ENCODE data around the gene BABAM2. TPM values are rescaled to one million over a fixed set of nuclear protein-coding genes. Genes with fewer than 3 reads are reported as not detected.

BABAM2 gene
- total and polyA plus RNA-seq, 10 of the 15 experiments (the other 5 are each of a cell fraction or from before 2014, with no cell fraction given), result 30.7 to 59.9 (median 44.5) TPM

DNA sequence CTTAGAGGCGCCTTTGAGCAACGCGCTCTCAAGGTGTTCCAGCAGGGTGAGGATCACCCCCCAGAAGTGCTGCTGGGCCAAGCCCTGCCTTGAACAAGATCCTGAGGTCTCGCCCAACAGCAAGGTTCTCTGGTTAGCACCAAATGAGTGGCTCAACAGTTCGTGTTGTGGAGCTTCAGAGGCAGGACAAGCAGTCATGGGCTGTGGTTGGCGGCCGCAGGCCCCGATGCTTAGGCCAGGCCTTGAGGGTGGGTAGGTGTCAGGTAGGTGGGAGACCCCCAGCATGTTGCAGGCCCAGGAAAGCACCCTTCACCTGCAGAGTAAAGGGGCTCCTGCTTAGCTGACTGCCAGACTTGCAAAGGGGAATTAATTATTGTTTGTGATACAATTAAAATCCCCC lies 431.9 kb downstream of the BABAM2 start:
- H3K27ac ChIP-seq (ENCODE audit: control insufficient read depth, insufficient read depth), result no peak overlapping the region
- intact Hi-C loops (cut with micrococcal nuclease; ENCODE audit: unreplicated experiment), result no loop called here
- no peak overlapping the region for H3K4me3 ChIP-seq
- H3K9ac ChIP-seq (ENCODE audit: control insufficient read depth, insufficient read depth, low read length), result no peak overlapping the region
- FAIRE-seq (no peak), ATAC-seq (no peak), DNase-seq (ENCODE audit: low read depth, low spot score) (no peak)
- no peaks in the 10 kb centered on the region for H3K9me3 ChIP-seq (replicated peaks; ENCODE audit: control insufficient read depth, insufficient read depth, low read length)
- H3K79me2 ChIP-seq (ENCODE audit: control insufficient read depth, insufficient read depth, low read length), result no peaks in the 10 kb centered on the region
- TF ChIP-seq SRF (IDR thresholded peaks at IDR 0.05; ENCODE audit: low read depth in 2 of 2, low read length in 2 of 2) (no peak), POLR2AphosphoS5 (IDR thresholded peaks at IDR 0.05; ENCODE audit: low read length) (no peak)
- TF ChIP-seq, protein P1, sequence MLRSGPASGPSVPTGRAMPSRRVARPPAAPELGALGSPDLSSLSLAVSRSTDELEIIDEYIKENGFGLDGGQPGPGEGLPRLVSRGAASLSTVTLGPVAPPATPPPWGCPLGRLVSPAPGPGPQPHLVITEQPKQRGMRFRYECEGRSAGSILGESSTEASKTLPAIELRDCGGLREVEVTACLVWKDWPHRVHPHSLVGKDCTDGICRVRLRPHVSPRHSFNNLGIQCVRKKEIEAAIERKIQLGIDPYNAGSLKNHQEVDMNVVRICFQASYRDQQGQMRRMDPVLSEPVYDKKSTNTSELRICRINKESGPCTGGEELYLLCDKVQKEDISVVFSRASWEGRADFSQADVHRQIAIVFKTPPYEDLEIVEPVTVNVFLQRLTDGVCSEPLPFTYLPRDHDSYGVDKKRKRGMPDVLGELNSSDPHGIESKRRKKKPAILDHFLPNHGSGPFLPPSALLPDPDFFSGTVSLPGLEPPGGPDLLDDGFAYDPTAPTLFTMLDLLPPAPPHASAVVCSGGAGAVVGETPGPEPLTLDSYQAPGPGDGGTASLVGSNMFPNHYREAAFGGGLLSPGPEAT (IDR thresholded peaks at IDR 0.05; ENCODE audit: low read depth), result no peak
- H3K36me3 ChIP-seq (ENCODE audit: control insufficient read depth in 2 of 2, insufficient read depth in 2 of 2, low read length in 1 of 2), result no peaks in the 10 kb centered on the region; a peak in 1 of 4 replicates
- CTCF ChIA-PET, result no interaction called here
- SMC1A ChIA-PET (ENCODE audit: uncharacterized antibody, unreplicated experiment), result no interaction called here
- RAD21 ChIA-PET (ENCODE audit: unreplicated experiment), result no interaction called here
- H3K4me1 ChIP-seq (ENCODE audit: control insufficient read depth, insufficient read depth, low read length), result peaks cover 8% of the 10 kb centered on the region
- BruUV-seq (replicated peaks), result no TSS peak
- in situ Hi-C loops (cut with MboI), result no loop called here
- 88% methylated on average over 8 of the region's 8 CpGs for WGBS (ENCODE audit: insufficient coverage, insufficient replicate concordance, low lambda C conversion rate, missing lambda C conversion rate)
- POLR2A ChIA-PET, result no interaction called here
- no peak overlapping the region for H3K4me2 ChIP-seq (ENCODE audit: control insufficient read depth, insufficient read depth)
- H3K27me3 ChIP-seq (replicated peaks in 1 of 2; ENCODE audit: control insufficient read depth in 2 of 2, insufficient read depth in 2 of 2, low read length in 1 of 2), result no peaks in the 10 kb centered on the region
- H4K20me1 ChIP-seq (ENCODE audit: control insufficient read depth, insufficient read depth), result no peaks in the 10 kb centered on the region; the same call in 1 of the 2 replicates
- no peak overlapping the region for H2AFZ ChIP-seq (ENCODE audit: control insufficient read depth, low read depth, low read length)

DNA sequence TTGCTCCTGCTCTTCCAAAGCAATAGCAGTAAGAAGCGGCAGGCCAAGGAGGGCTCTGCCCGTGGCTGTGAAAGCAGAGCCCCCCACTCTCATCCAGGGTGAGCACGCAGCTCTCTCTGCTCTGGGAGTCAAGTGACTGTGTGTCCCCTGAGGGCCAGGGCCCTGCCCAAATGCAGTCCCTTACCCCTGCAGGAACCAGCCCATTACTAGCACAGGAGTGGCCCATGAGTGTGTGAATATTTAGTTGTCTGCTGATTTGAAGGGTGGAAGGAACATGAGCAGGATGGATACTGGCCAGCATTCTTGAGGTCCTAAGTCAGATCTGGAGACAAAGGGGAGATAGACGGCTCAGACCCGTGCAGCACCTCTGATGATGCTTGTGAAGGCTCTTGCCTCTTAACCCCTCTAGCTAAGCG lies 432.5 kb downstream of the BABAM2 start:
- no peak for FAIRE-seq
- intact Hi-C loops (cut with micrococcal nuclease; ENCODE audit: unreplicated experiment), result no loop called here
- H3K36me3 ChIP-seq (ENCODE audit: control insufficient read depth in 2 of 2, insufficient read depth in 2 of 2, low read length in 1 of 2), result no peaks in the 10 kb centered on the region; a peak in 1 of 4 replicates
- H3K9ac ChIP-seq (ENCODE audit: control insufficient read depth, insufficient read depth, low read length), result no peak overlapping the region
- no peak overlapping the region for H3K27ac ChIP-seq (ENCODE audit: control insufficient read depth, insufficient read depth)
- ChIA-PET POLR2A (no interaction called here), SMC1A (ENCODE audit: uncharacterized antibody, unreplicated experiment) (no interaction called here), CTCF (no interaction called here), RAD21 (ENCODE audit: unreplicated experiment) (no interaction called here)
- 78% methylated on average over 6 of the region's 6 CpGs for WGBS (ENCODE audit: insufficient coverage, insufficient replicate concordance, low lambda C conversion rate, missing lambda C conversion rate)
- ATAC-seq, result no peak
- H3K4me1 ChIP-seq (ENCODE audit: control insufficient read depth, insufficient read depth, low read length), result peaks cover 13% of the 10 kb centered on the region
- H4K20me1 ChIP-seq (ENCODE audit: control insufficient read depth, insufficient read depth), result no peaks in the 10 kb centered on the region; the same call in 1 of the 2 replicates
- no TSS peak for BruUV-seq (replicated peaks)
- H3K27me3 ChIP-seq (replicated peaks in 1 of 2; ENCODE audit: control insufficient read depth in 2 of 2, insufficient read depth in 2 of 2, low read length in 1 of 2), result no peaks in the 10 kb centered on the region
- no peak for DNase-seq (ENCODE audit: low read depth, low spot score)
- H2AFZ ChIP-seq (ENCODE audit: control insufficient read depth, low read depth, low read length), result no peak overlapping the region
- no peaks in the 10 kb centered on the region for H3K79me2 ChIP-seq (ENCODE audit: control insufficient read depth, insufficient read depth, low read length)
- in situ Hi-C loops (cut with MboI), result no loop called here
- no peak overlapping the region for H3K4me2 ChIP-seq (ENCODE audit: control insufficient read depth, insufficient read depth)
- no peak overlapping the region for H3K4me3 ChIP-seq
- no peaks in the 10 kb centered on the region for H3K9me3 ChIP-seq (replicated peaks; ENCODE audit: control insufficient read depth, insufficient read depth, low read length)
- TF ChIP-seq IRF4 (IDR thresholded peaks at IDR 0.05; ENCODE audit: low read depth, low read length) (no peak), CREM (IDR thresholded peaks at IDR 0.05; ENCODE audit: low read depth) (no peak), HDGF (IDR thresholded peaks at IDR 0.05) (no peak), MYC (IDR thresholded peaks at IDR 0.05; ENCODE audit: insufficient read depth, insufficient read length, insufficient replicate concordance, low read length, severe bottlenecking) (no peak), ZNF217 (IDR thresholded peaks at IDR 0.05) (no peak), ATF7 (IDR thresholded peaks at IDR 0.05; ENCODE audit: low read depth) (no peak), SIN3A (IDR thresholded peaks at IDR 0.05; ENCODE audit: low read depth, low read length) (no peak), POU2F2 (IDR thresholded peaks at IDR 0.05; ENCODE audit: borderline replicate concordance, low read depth, low read length) (no peak)
- TF ChIP-seq, protein P2, sequence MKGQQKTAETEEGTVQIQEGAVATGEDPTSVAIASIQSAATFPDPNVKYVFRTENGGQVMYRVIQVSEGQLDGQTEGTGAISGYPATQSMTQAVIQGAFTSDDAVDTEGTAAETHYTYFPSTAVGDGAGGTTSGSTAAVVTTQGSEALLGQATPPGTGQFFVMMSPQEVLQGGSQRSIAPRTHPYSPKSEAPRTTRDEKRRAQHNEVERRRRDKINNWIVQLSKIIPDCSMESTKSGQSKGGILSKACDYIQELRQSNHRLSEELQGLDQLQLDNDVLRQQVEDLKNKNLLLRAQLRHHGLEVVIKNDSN (IDR thresholded peaks at IDR 0.05; ENCODE audit: borderline replicate concordance, extremely low read length, insufficient read depth, low read depth, low read length), result no peak
- TF ChIP-seq, protein P3, sequence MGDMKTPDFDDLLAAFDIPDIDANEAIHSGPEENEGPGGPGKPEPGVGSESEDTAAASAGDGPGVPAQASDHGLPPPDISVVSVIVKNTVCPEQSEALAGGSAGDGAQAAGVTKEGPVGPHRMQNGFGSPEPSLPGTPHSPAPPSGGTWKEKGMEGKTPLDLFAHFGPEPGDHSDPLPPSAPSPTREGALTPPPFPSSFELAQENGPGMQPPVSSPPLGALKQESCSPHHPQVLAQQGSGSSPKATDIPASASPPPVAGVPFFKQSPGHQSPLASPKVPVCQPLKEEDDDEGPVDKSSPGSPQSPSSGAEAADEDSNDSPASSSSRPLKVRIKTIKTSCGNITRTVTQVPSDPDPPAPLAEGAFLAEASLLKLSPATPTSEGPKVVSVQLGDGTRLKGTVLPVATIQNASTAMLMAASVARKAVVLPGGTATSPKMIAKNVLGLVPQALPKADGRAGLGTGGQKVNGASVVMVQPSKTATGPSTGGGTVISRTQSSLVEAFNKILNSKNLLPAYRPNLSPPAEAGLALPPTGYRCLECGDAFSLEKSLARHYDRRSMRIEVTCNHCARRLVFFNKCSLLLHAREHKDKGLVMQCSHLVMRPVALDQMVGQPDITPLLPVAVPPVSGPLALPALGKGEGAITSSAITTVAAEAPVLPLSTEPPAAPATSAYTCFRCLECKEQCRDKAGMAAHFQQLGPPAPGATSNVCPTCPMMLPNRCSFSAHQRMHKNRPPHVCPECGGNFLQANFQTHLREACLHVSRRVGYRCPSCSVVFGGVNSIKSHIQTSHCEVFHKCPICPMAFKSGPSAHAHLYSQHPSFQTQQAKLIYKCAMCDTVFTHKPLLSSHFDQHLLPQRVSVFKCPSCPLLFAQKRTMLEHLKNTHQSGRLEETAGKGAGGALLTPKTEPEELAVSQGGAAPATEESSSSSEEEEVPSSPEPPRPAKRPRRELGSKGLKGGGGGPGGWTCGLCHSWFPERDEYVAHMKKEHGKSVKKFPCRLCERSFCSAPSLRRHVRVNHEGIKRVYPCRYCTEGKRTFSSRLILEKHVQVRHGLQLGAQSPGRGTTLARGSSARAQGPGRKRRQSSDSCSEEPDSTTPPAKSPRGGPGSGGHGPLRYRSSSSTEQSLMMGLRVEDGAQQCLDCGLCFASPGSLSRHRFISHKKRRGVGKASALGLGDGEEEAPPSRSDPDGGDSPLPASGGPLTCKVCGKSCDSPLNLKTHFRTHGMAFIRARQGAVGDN (IDR thresholded peaks at IDR 0.05), result no peak
